H9 (cell line): Measurements from ENCODE around the gene UBAC2. TPM values are rescaled to one million over a fixed set of nuclear protein-coding genes. Genes with fewer than 3 reads are reported as not detected.

ENCODE experiments used
- DNase-seq: peaks from one replicate; pipeline ENCODE4 v3.0.0-alpha.2; 2017
- H2AFZ ChIP-seq: one replicate; pipeline ENCODE4 v1.6.1; 2013; ENCODE audit warnings: mild to moderate bottlenecking, low read length, control low read depth, moderate library complexity
- H2AK5ac ChIP-seq: 2 replicates; pipeline ENCODE4 v1.6.1; 2013; ENCODE audit warnings: low read length, control low read depth, mixed read lengths; ENCODE audit not compliant: insufficient read length
- H2BK120ac ChIP-seq: one replicate; pipeline ENCODE4 v1.6.1; 2013; ENCODE audit warnings: low read depth, mild to moderate bottlenecking, low read length, control low read depth, inconsistent platforms; ENCODE audit not compliant: poor library complexity, severe bottlenecking
- H2BK12ac ChIP-seq: 2 replicates; pipeline ENCODE4 v1.6.1; 2013; ENCODE audit warnings: low read length, control low read depth, mixed read lengths, low read depth; ENCODE audit not compliant: insufficient read length
- H2BK15ac ChIP-seq: 2 replicates; pipeline ENCODE4 v1.6.1; 2013; ENCODE audit warnings: low read depth, low read length, control low read depth
- H2BK20ac ChIP-seq: one replicate; pipeline ENCODE4 v1.6.1; 2013; ENCODE audit warnings: low read depth, mild to moderate bottlenecking, low read length, control low read depth, inconsistent platforms; ENCODE audit not compliant: poor library complexity, severe bottlenecking
- H2BK5ac ChIP-seq: 2 replicates; pipeline ENCODE4 v1.6.1; 2013; ENCODE audit warnings: low read length, control low read depth, mixed read lengths; ENCODE audit not compliant: insufficient read length
- H3K14ac ChIP-seq: 2 replicates; pipeline ENCODE4 v1.6.1; 2013; ENCODE audit warnings: low read length, control low read depth; ENCODE audit not compliant: insufficient read depth
- H3K18ac ChIP-seq: 2 replicates; pipeline ENCODE4 v1.6.1; 2013; ENCODE audit warnings: low read depth, mild to moderate bottlenecking, mixed read lengths, low read length, control low read depth; ENCODE audit not compliant: insufficient read length
- H3K23ac ChIP-seq: 2 replicates; pipeline ENCODE4 v1.6.1; 2013; ENCODE audit warnings: low read length, control low read depth, mixed read lengths, low read depth; ENCODE audit not compliant: insufficient read length
- H3K23me2 ChIP-seq: 2 replicates; pipeline ENCODE4 v1.6.1; 2013; ENCODE audit warnings: low read depth, mild to moderate bottlenecking, mixed read lengths, low read length, control low read depth; ENCODE audit not compliant: insufficient read length, poor library complexity, severe bottlenecking
- H3K27ac ChIP-seq: 2 replicates; pipeline ENCODE4 v1.5.1; 2013; ENCODE audit warnings: low read length, control low read depth, mixed read lengths, low read depth; ENCODE audit not compliant: insufficient read length
- H3K27me3 ChIP-seq: 2 replicates; pipeline ENCODE4 v1.6.1; 2013; ENCODE audit warnings: low read length, control low read depth, inconsistent platforms; ENCODE audit not compliant: insufficient read depth
- H3K4ac ChIP-seq: 2 replicates; pipeline ENCODE4 v1.6.1; 2013; ENCODE audit warnings: low read depth, mild to moderate bottlenecking, control low read depth, inconsistent platforms, low read length, moderate library complexity
- H3K4me1 ChIP-seq: 2 replicates; pipeline ENCODE4 v1.6.1; 2013; ENCODE audit warnings: low read length, control low read depth, inconsistent platforms; ENCODE audit not compliant: insufficient read depth
- H3K4me2 ChIP-seq: 2 replicates; pipeline ENCODE4 v1.6.1; 2013; ENCODE audit warnings: low read length, control low read depth, mixed read lengths; ENCODE audit not compliant: insufficient read length, insufficient read depth
- H3K56ac ChIP-seq: 2 replicates; pipeline ENCODE4 v1.6.1; 2013; ENCODE audit warnings: low read depth, mild to moderate bottlenecking, mixed read lengths, low read length, control low read depth; ENCODE audit not compliant: insufficient read length
- H3K79me1 ChIP-seq: 2 replicates; pipeline ENCODE4 v1.6.1; 2013; ENCODE audit warnings: low read depth, mild to moderate bottlenecking, moderate library complexity, low read length, control low read depth, inconsistent platforms; ENCODE audit not compliant: insufficient read depth, poor library complexity, severe bottlenecking
- H3K79me2 ChIP-seq: 2 replicates; pipeline ENCODE4 v1.6.1; 2013; ENCODE audit warnings: low read length, control low read depth, inconsistent platforms; ENCODE audit not compliant: insufficient read depth
- H3K9ac ChIP-seq: 2 replicates; pipeline ENCODE4 v1.6.1; 2013; ENCODE audit warnings: low read length, control low read depth, mixed read lengths; ENCODE audit not compliant: insufficient read length; ENCODE audit errors: extremely low read depth
- H3K9me3 ChIP-seq: one replicate; pipeline ENCODE4 v1.6.1; 2013; ENCODE audit warnings: low read depth, low read length, inconsistent platforms; ENCODE audit not compliant: control insufficient read depth
- H3T11ph ChIP-seq: one replicate; pipeline ENCODE4 v1.6.1; 2013; ENCODE audit warnings: mild to moderate bottlenecking, low read length, control low read depth, inconsistent platforms
- H4K20me1 ChIP-seq: one replicate; pipeline ENCODE4 v1.6.1; 2013; ENCODE audit not compliant: control insufficient read depth, insufficient read length, insufficient read depth
- H4K5ac ChIP-seq: 2 replicates; pipeline ENCODE4 v1.6.1; 2013; ENCODE audit warnings: low read depth, mild to moderate bottlenecking, mixed read lengths, low read length, control low read depth; ENCODE audit not compliant: insufficient read length
- H4K8ac ChIP-seq: replicated peaks from 2 replicates; pipeline ENCODE4 v1.6.1; 2013; ENCODE audit warnings: low read length, control low read depth, mixed read lengths, low read depth; ENCODE audit not compliant: insufficient read length
- H4K91ac ChIP-seq: 2 replicates; pipeline ENCODE4 v1.6.1; 2013; ENCODE audit warnings: low read depth, mild to moderate bottlenecking, moderate library complexity, mixed read lengths, low read length, control low read depth; ENCODE audit not compliant: insufficient read length
- H3K27ac Mint-ChIP-seq, 3 experiments: 2 replicates in 2 of 3; 3 replicates in 1 of 3; pipeline ENCODE4 v1.8.0; 2020 to 2021; ENCODE audit warnings: mixed read lengths in 3 of 3, mild to moderate bottlenecking in 1 of 3, moderate library complexity in 1 of 3
- H3K27me3 Mint-ChIP-seq: 2 replicates; pipeline ENCODE4 v1.8.0; 2021; ENCODE audit warnings: low read depth, mild to moderate bottlenecking, moderate library complexity, mixed read lengths
- H3K36me3 Mint-ChIP-seq, 3 experiments: 2 replicates in 2 of 3; 3 replicates in 1 of 3; pipeline ENCODE4 v1.8.0; 2020 to 2021; ENCODE audit warnings: low read depth in 3 of 3, mixed read lengths in 3 of 3; ENCODE audit not compliant: insufficient read depth in 1 of 3
- H3K4me1 Mint-ChIP-seq, 2 experiments: 2 replicates each; pipeline ENCODE4 v1.8.0; 2020; ENCODE audit warnings: mixed read lengths in 2 of 2
- H3K4me3 Mint-ChIP-seq, 2 experiments: 2 replicates in 1 of 2; 3 replicates in 1 of 2; pipeline ENCODE4 v1.8.0; 2020 to 2021; ENCODE audit warnings: mild to moderate bottlenecking in 2 of 2, mixed read lengths in 2 of 2, moderate library complexity in 1 of 2
- H3K9me3 Mint-ChIP-seq, 2 experiments: 2 replicates in 1 of 2; 3 replicates in 1 of 2; pipeline ENCODE4 v1.8.0; 2020; ENCODE audit warnings: mild to moderate bottlenecking in 2 of 2, mixed read lengths in 2 of 2, moderate library complexity in 1 of 2
- WGBS: extraction: QIAGEN DNeasy Blood & Tissue Kit; methylation state at CpG from one replicate; pipeline ENCODE4 v1.1.7; 2013; ENCODE audit warnings: missing lambda C conversion rate, low lambda C conversion rate, mixed read lengths; ENCODE audit not compliant: insufficient read length; ENCODE audit errors: extremely low coverage; 5-methylcytosine and 5-hydroxymethylcytosine counted together
- total RNA-seq: library from RNA; stranded (reverse); gene quantifications from 2 replicates; pipeline ENCODE4 v1.2.1, GENCODE V29; 2021
- TF ChIP-seq, protein P1 (sequence below): fragments of 200-600 bp; sonication (generic); conservative IDR thresholded peaks from 3 replicates; pipeline ENCODE4 v1.8.0; 2021; ENCODE audit warnings: antibody characterized with exemption, mild to moderate bottlenecking

The UBAC2 gene
- total RNA-seq, 1 experiment from 2014 or later = 52.3 TPM

DNA sequence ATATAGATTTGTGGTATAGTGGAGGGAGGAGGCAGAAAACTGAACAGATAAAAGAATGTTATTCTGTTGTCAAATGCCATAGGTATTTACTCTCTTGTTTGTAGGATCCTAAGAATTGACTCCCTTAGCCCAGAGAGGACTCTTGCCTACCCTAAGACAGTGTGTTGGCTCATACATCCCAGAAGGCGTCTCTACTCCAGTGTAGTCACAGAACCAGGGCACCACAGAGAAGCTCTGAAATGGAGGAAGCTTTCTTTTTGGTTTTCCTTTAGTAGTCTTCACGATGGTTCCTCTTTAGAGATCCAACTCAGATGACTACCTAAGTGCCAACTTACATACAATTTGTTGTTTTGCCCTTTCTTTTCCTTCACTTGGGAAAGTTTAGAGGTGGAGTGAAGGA is 92.5 kb downstream of the UBAC2 start:
- Mint-ChIP-seq H3K27ac (no peak overlapping the region), H3K27me3 (no peaks in the 10 kb centered on the region), H3K4me1 (peaks cover 0 to 5% of the 10 kb centered on the region in 2 experiments; a peak in 1 of 4 replicates), H3K36me3 (no peaks in the 10 kb centered on the region), H3K4me3 (no peak overlapping the region), H3K9me3 (no peaks in the 10 kb centered on the region)
- Histone ChIP-seq H3K56ac (no peak overlapping the region), H2BK15ac (no peak overlapping the region), H3K23ac (no peak overlapping the region), H3K4me2 (no peak overlapping the region), H2BK20ac (no peak overlapping the region), H3K23me2 (no peaks in the 10 kb centered on the region), H2AK5ac (no peak overlapping the region), H4K8ac (no peak overlapping the region), H2BK5ac (no peak overlapping the region), H4K91ac (no peak overlapping the region), H3K9me3 (no peaks in the 10 kb centered on the region), H3K79me1 (no peaks in the 10 kb centered on the region), H4K20me1 (no peaks in the 10 kb centered on the region), H3K14ac (no peak overlapping the region), H3T11ph (no peak overlapping the region), H2BK120ac (no peak overlapping the region), H2AFZ (no peak overlapping the region), H3K27me3 (no peaks in the 10 kb centered on the region), H3K79me2 (no peaks in the 10 kb centered on the region), H4K5ac (no peak overlapping the region), H3K18ac (no peak overlapping the region), H3K4me1 (no peaks in the 10 kb centered on the region), H3K27ac (no peak overlapping the region), H3K4ac (no peak overlapping the region), H2BK12ac (no peak overlapping the region), H3K9ac (no peak overlapping the region)
- DNase-seq = no peak
- no CpG with 5 or more reads among the region's 2 CpGs for WGBS
- TF ChIP-seq, protein P1, sequence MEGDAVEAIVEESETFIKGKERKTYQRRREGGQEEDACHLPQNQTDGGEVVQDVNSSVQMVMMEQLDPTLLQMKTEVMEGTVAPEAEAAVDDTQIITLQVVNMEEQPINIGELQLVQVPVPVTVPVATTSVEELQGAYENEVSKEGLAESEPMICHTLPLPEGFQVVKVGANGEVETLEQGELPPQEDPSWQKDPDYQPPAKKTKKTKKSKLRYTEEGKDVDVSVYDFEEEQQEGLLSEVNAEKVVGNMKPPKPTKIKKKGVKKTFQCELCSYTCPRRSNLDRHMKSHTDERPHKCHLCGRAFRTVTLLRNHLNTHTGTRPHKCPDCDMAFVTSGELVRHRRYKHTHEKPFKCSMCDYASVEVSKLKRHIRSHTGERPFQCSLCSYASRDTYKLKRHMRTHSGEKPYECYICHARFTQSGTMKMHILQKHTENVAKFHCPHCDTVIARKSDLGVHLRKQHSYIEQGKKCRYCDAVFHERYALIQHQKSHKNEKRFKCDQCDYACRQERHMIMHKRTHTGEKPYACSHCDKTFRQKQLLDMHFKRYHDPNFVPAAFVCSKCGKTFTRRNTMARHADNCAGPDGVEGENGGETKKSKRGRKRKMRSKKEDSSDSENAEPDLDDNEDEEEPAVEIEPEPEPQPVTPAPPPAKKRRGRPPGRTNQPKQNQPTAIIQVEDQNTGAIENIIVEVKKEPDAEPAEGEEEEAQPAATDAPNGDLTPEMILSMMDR = no peak
